Heart left ventricle (tissue), 16 donors: ENCODE measurements around the gene MAGI2. TPM values are rescaled to one million over a fixed set of nuclear protein-coding genes. Genes with fewer than 3 reads are reported as not detected.

ENCODE experiments used
- ATAC-seq, 4 donors: fragments of 200-7000 bp; cut with Tn5 transposase; one replicate each; pipeline ENCODE4 v1.9.1; 2020 to 2022; ENCODE audit warnings: moderate library complexity in 4 of 4, mild to moderate bottlenecking in 3 of 4, moderate number of reproducible peaks in 1 of 4
- DNase-seq, 5 donors: peaks; one replicate each; pipeline ENCODE4 v3.0.0-alpha.2; 2020
- H3K27ac ChIP-seq, 12 donors: fragments of 200-600 bp; sonication (generic) in 4 of 12; one replicate each; pipeline versions ENCODE4 v1.5.0 to v1.8.0; 2016 to 2022; ENCODE audit warnings: mild to moderate bottlenecking in 2 of 12
- H3K27me3 ChIP-seq, 9 donors: fragments of 200-600 bp; sonication (generic) in 2 of 9; one replicate each; pipeline versions ENCODE4 v1.5.1 to v1.8.0; 2016 to 2022; ENCODE audit warnings: mild to moderate bottlenecking in 3 of 9
- H3K36me3 ChIP-seq, 9 donors: fragments of 200-600 bp; sonication (generic) in 2 of 9; one replicate each; pipeline versions ENCODE4 v1.5.0 to v1.8.0; 2018 to 2022; ENCODE audit warnings: mild to moderate bottlenecking in 2 of 9
- H3K4me1 ChIP-seq, 12 donors: fragments of 200-600 bp; sonication (generic) in 4 of 12; one replicate each; pipeline versions ENCODE4 v1.5.0 to v1.8.0; 2016 to 2022; ENCODE audit warnings: mild to moderate bottlenecking in 3 of 12
- H3K4me3 ChIP-seq, 12 donors: fragments of 200-600 bp; sonication (generic) in 4 of 12; one replicate each; pipeline versions ENCODE4 v1.5.0 to v1.8.0; 2017 to 2022; ENCODE audit warnings: mild to moderate bottlenecking in 9 of 12, moderate library complexity in 4 of 12
- H3K9me3 ChIP-seq, 12 donors: fragments of 200-600 bp; sonication (generic) in 4 of 12; one replicate each; pipeline versions ENCODE4 v1.5.0 to v1.8.0; 2016 to 2022; ENCODE audit warnings: mild to moderate bottlenecking in 1 of 12
- POLR2A ChIP-seq, 2 donors: fragments of 450-650 bp; IDR thresholded peaks; one replicate each; pipeline ENCODE4 v1.6.1; 2017; ENCODE audit warnings: antibody characterized with exemption in 2 of 2, mild to moderate bottlenecking in 2 of 2, moderate library complexity in 2 of 2
- WGBS, 4 donors: extraction: QIAGEN DNeasy Blood & Tissue Kit in 2 of 4; methylation state at CpG; one replicate each; pipeline versions ENCODE4 v1.1.5 to v1.1.7; 2013 to 2018; 5-methylcytosine and 5-hydroxymethylcytosine counted together
- intact Hi-C, 10 donors: fragments of 100-400 bp; cut with DNase I; formaldehyde crosslinking; loops; one replicate each; pipeline versions ENCODE4 v1.11.1 to v1.14.2; 2022
- polyA plus RNA-seq, 2 donors: library from polyadenylated mRNA; stranded (reverse); fragments of 200-250 nt; gene quantifications; one replicate each; pipeline ENCODE4 v1.2.3, GENCODE V29; 2013
- total RNA-seq, 9 donors: library from RNA; depleted of rRNA in 2 of 9; stranded (reverse); fragments of >200 nt in 2 of 9; fragmentation: NEBNext Ultra II Directional in 3 of 9; extraction: Animal tissue kit (Norgen Biotek cat#: 25700) in 3 of 9; gene quantifications; one replicate each; pipeline versions ENCODE4 v1.1.0 to v1.2.4, GENCODE V29; 2016 to 2023
- TF ChIP-seq, protein P1 (sequence below), 12 donors: fragments of 200-600 bp; sonication (generic) in 4 of 12; IDR thresholded peaks; one replicate each; pipeline versions ENCODE4 v1.5.0 to v1.8.0; 2018 to 2022; ENCODE audit warnings: antibody characterized with exemption in 12 of 12, mild to moderate bottlenecking in 5 of 12
- donor health status: ischemic (EF 13 %, LVEDD 7.1; RV severe dilation, severe dysfunction).
- donor health status: healthy with polysubstance abuse.
- donor health status: DM: no; HTN: yes; CAD: no.
- donor health status: DM: no; HTN: no; CAD: no.
- donor health status: ischemic (EF 25% LVEDD 6.9; RV normal size, moderate dysfunction).
- donor health status: ischemic (EF 25% LVEDD 5.7; RV mildly dilated, moderate dysfunction).
- donor health status: healthy.
- donor health status: DM: yes; HTN: yes; CAD: no.
- donor health status: ischemic (EF 35%, LVEDD 5.7; RV mildly dilated, moderate dysfunction).
- donor health status: nonischemic (EF 11% LVEDD 7.7; RV severe dilation, severe dysfunction).
- donor health status: DM: yes; HTN: yes; CAD: no.
- donor health status: PGD.
- donor health status: ischemic (EF 29% LVEDD 5.4; RV normal size, mild dysfunction).
- donor health status: nonischemic (EF 23%, LVEDD 6.1; RV moderate dilation, normal function).

Gene MAGI2
- total and polyA plus RNA-seq, 11 donors, result 1.1 to 6.8 (median 3.8) TPM

DNA sequence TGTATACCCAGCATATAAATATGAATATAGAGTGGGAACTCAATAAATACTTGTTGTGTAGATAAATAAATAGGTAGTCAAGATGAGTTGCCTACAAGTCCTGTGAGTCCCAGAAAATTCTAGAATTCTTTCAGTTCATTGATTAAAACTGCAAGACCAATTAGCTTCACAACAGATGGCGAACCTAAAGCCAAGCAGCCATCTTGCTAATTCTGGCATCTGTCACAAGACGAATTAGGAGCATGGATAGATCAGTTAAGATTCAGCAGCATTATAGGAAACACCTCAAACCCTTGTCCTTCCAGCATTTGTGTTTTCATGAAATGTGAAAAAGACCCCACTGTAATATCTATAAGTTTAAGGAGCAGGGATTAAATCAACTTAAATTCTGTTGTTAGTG, 552.7 kb downstream of the MAGI2 start:
- no peak overlapping the region for H3K4me3 ChIP-seq
- H3K27ac ChIP-seq, result no peak overlapping the region
- H3K9me3 ChIP-seq, result peaks cover 0 to 8% (median 0%) of the 10 kb centered on the region in 12 donors
- H3K36me3 ChIP-seq, result no peaks in the 10 kb centered on the region
- H3K27me3 ChIP-seq, result no peaks in the 10 kb centered on the region
- no peaks in the 10 kb centered on the region for H3K4me1 ChIP-seq
- ATAC-seq, result no peak
- no peak for DNase-seq
- 84 to 94% (median 86%) methylated on average over 2 of the region's 2 CpGs for WGBS, 4 donors
- TF ChIP-seq, protein P1, sequence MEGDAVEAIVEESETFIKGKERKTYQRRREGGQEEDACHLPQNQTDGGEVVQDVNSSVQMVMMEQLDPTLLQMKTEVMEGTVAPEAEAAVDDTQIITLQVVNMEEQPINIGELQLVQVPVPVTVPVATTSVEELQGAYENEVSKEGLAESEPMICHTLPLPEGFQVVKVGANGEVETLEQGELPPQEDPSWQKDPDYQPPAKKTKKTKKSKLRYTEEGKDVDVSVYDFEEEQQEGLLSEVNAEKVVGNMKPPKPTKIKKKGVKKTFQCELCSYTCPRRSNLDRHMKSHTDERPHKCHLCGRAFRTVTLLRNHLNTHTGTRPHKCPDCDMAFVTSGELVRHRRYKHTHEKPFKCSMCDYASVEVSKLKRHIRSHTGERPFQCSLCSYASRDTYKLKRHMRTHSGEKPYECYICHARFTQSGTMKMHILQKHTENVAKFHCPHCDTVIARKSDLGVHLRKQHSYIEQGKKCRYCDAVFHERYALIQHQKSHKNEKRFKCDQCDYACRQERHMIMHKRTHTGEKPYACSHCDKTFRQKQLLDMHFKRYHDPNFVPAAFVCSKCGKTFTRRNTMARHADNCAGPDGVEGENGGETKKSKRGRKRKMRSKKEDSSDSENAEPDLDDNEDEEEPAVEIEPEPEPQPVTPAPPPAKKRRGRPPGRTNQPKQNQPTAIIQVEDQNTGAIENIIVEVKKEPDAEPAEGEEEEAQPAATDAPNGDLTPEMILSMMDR (IDR thresholded peaks at IDR 0.05), result no peak
- TF ChIP-seq POLR2A (IDR thresholded peaks at IDR 0.05), result no peak
- intact Hi-C loops, result no loop called here

- DNase-seq (no peak), ATAC-seq (no peak)
- Histone ChIP-seq H3K4me3 (no peak overlapping the region), H3K36me3 (no peaks in the 10 kb centered on the region), H3K27ac (no peak overlapping the region), H3K9me3 (peaks cover 0 to 8% (median 0%) of the 10 kb centered on the region in 12 donors), H3K4me1 (no peaks in the 10 kb centered on the region), H3K27me3 (no peaks in the 10 kb centered on the region)
- TF ChIP-seq, protein P1 (IDR thresholded peaks at IDR 0.05), result no peak
- TF ChIP-seq POLR2A (IDR thresholded peaks at IDR 0.05), result no peak
- 51 to 56% (median 54%) methylated on average over 3 of the region's 3 CpGs for WGBS, 4 donors
- intact Hi-C loops, result no loop called here
Observed at GRCh38 chr7:78895393-78895792, 558.1 kb downstream of the MAGI2 start.

DNA sequence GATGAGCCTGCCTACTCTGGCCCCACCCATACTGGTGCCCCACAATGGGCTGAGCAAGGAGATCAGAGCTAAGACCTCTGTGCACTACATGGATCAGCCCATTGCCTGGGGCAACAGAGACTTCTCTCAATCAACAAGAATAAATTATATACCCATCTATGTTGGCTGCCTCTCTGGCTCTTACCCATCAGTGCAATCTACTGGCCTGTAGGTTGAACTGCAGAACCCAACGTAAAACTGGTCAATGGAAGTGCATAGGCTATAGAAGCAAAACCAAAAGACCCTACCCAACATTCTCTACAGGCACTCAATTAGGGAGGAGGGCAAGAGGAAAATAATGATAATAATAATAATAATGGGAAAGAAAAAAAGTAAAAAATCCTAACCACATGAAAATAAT, 574.3 kb downstream of the MAGI2 start:
- Histone ChIP-seq H3K9me3 (peaks cover 0 to 67% (median 21%) of the 10 kb centered on the region in 12 donors), H3K4me1 (no peaks in the 10 kb centered on the region), H3K4me3 (no peak overlapping the region), H3K36me3 (no peaks in the 10 kb centered on the region), H3K27ac (no peak overlapping the region), H3K27me3 (no peaks in the 10 kb centered on the region)
- 78 to 88% (median 83%) methylated on average over 1 of the region's 1 CpG for WGBS, 4 donors
- no peak for DNase-seq
- TF ChIP-seq, protein P1 (IDR thresholded peaks at IDR 0.05), result no peak
- TF ChIP-seq POLR2A (IDR thresholded peaks at IDR 0.05), result no peak
- intact Hi-C loops, result no loop called here
- no peak for ATAC-seq

- no peaks in the 10 kb centered on the region for H3K4me1 ChIP-seq
- ATAC-seq (no peak), DNase-seq (no peak)
- H3K27ac ChIP-seq, result no peak overlapping the region
- no peak overlapping the region for H3K4me3 ChIP-seq
- no peaks in the 10 kb centered on the region for H3K36me3 ChIP-seq
- peaks cover 0 to 25% (median 1%) of the 10 kb centered on the region in 12 donors for H3K9me3 ChIP-seq
- no peaks in the 10 kb centered on the region for H3K27me3 ChIP-seq
- TF ChIP-seq, protein P1 (IDR thresholded peaks at IDR 0.05), result no peak
- TF ChIP-seq POLR2A (IDR thresholded peaks at IDR 0.05), result no peak
- WGBS, 4 donors, result 68 to 74% (median 72%) methylated on average over 5 of the region's 5 CpGs
- intact Hi-C loops, result no loop called here
Observed at GRCh38 chr7:78873117-78873516, 580.4 kb downstream of the MAGI2 start.
